K562 (cell line): ENCODE results near the gene CBLC. TPM values are rescaled to one million over a fixed set of nuclear protein-coding genes. Genes with fewer than 3 reads are reported as not detected.

Experiments
- EP400 ChIP-seq: fragments of 450-650 bp; IDR thresholded peaks from 2 replicates; pipeline ENCODE4 v1.6.1; 2017; ENCODE audit warnings: antibody characterized with exemption, mild to moderate bottlenecking, moderate library complexity
- ETV5 ChIP-seq: sonication (generic); formaldehyde crosslinking; IDR thresholded peaks from 2 replicates; pipeline ENCODE4 v1.4.0; 2020; ENCODE audit warnings: low read depth, mild to moderate bottlenecking, missing genetic modification reagents
- ZNF398 ChIP-seq: fragments of 250-450 bp; sonication (Bioruptor Pico); IDR thresholded peaks from 2 replicates; pipeline ENCODE4 v1.8.0; 2021; ENCODE audit warnings: moderate library complexity, mild to moderate bottlenecking, inconsistent platforms
- polyA plus RNA-seq, 8 experiments: library from polyadenylated mRNA; depleted of rRNA in 4 of 8; stranded (reverse) in 5 of 8; unstranded in 3 of 8; fragments of >200 nt; fragmentation: Nextera tagmentation in 2 of 8; fragmentation: Illumina TruSeq in 1 of 8; extraction: Ambion mirVana in 2 of 8; extraction: Trizol in 1 of 8; gene quantifications; 2 replicates each; pipeline versions ENCODE4 v1.2.1 to v1.2.3, GENCODE V29; 2011 to 2014; ENCODE audit warnings: inconsistent platforms in 1 of 8, missing spikeins in 1 of 8
- total RNA-seq, 7 experiments: library from RNA; depleted of rRNA in 6 of 7; stranded (reverse); fragments of >200 nt in 6 of 7; fragmentation: Illumina TruSeq in 2 of 7; extraction: Trizol in 2 of 7; gene quantifications; 2 replicates each; pipeline versions ENCODE4 v1.2.1 to v1.2.3, GENCODE V29; 2011 to 2021; ENCODE audit warnings: low replicate concordance in 1 of 7
- TF ChIP-seq, protein P1 (sequence below), 2 experiments: fragments of 450-650 bp; formaldehyde crosslinking in 1 of 2; IDR thresholded peaks; 2 replicates each; pipeline versions ENCODE4 v1.4.0 to v1.6.1; 2014 to 2020; ENCODE audit warnings: mild to moderate bottlenecking in 2 of 2, borderline replicate concordance in 1 of 2, low read depth in 1 of 2
- TF ChIP-seq, protein P2 (sequence below), 3 experiments: fragments of 200-800 bp in 1 of 3; fragments of 250-450 bp in 1 of 3; fragments of 450-650 bp in 1 of 3; sonication (Bioruptor Pico) in 1 of 3; sonication (Bioruptor generic) in 1 of 3; formaldehyde crosslinking in 1 of 3; IDR thresholded peaks; 2 replicates each; pipeline versions ENCODE4 v1.6.1 to v1.8.0; 2016 to 2022; ENCODE audit warnings: mild to moderate bottlenecking in 2 of 3, missing genetic modification characterization in 2 of 3, missing compliant biosample characterization in 1 of 3, moderate library complexity in 1 of 3

CBLC gene
- total and polyA plus RNA-seq, 9 of the 15 experiments (the other 6 are each of a cell fraction or from before 2014, with no cell fraction given): 0.09 TPM; not detected in 8

DNA sequence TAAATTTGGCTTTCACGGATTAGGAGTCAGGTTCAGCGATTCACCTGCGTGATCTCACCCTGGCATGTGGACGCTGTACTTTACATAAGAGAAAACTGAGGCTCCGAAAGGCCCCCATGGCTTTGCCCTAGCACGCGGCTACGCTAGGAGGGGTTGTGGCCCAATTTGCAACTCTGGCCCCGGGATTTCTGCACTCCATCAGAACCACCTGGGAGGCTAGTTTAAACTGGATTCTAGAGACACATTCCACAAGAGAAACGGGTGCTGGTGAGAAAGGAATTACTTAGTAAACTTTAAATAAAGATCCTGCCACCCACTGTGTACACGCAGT is 23.0 kb upstream of the CBLC start (continued):
- TF ChIP-seq, protein P1, sequence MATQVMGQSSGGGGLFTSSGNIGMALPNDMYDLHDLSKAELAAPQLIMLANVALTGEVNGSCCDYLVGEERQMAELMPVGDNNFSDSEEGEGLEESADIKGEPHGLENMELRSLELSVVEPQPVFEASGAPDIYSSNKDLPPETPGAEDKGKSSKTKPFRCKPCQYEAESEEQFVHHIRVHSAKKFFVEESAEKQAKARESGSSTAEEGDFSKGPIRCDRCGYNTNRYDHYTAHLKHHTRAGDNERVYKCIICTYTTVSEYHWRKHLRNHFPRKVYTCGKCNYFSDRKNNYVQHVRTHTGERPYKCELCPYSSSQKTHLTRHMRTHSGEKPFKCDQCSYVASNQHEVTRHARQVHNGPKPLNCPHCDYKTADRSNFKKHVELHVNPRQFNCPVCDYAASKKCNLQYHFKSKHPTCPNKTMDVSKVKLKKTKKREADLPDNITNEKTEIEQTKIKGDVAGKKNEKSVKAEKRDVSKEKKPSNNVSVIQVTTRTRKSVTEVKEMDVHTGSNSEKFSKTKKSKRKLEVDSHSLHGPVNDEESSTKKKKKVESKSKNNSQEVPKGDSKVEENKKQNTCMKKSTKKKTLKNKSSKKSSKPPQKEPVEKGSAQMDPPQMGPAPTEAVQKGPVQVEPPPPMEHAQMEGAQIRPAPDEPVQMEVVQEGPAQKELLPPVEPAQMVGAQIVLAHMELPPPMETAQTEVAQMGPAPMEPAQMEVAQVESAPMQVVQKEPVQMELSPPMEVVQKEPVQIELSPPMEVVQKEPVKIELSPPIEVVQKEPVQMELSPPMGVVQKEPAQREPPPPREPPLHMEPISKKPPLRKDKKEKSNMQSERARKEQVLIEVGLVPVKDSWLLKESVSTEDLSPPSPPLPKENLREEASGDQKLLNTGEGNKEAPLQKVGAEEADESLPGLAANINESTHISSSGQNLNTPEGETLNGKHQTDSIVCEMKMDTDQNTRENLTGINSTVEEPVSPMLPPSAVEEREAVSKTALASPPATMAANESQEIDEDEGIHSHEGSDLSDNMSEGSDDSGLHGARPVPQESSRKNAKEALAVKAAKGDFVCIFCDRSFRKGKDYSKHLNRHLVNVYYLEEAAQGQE (IDR thresholded peaks at IDR 0.05; ENCODE audit: borderline replicate concordance): peak; percentile 53
- TF ChIP-seq, protein P1 (CRISPR knock-in tag; IDR thresholded peaks at IDR 0.05; ENCODE audit: low read depth): no peak
- TF ChIP-seq ETV5 (CRISPR knock-in tag) (0 out of 2 replicates have a peak, but pooled peaks have one; percentile 6), EP400 (0 out of 2 replicates have a peak, but pooled peaks have one; percentile 12), ZNF398 (CRISPR knock-in tag) (no peak)
- TF ChIP-seq, protein P2, sequence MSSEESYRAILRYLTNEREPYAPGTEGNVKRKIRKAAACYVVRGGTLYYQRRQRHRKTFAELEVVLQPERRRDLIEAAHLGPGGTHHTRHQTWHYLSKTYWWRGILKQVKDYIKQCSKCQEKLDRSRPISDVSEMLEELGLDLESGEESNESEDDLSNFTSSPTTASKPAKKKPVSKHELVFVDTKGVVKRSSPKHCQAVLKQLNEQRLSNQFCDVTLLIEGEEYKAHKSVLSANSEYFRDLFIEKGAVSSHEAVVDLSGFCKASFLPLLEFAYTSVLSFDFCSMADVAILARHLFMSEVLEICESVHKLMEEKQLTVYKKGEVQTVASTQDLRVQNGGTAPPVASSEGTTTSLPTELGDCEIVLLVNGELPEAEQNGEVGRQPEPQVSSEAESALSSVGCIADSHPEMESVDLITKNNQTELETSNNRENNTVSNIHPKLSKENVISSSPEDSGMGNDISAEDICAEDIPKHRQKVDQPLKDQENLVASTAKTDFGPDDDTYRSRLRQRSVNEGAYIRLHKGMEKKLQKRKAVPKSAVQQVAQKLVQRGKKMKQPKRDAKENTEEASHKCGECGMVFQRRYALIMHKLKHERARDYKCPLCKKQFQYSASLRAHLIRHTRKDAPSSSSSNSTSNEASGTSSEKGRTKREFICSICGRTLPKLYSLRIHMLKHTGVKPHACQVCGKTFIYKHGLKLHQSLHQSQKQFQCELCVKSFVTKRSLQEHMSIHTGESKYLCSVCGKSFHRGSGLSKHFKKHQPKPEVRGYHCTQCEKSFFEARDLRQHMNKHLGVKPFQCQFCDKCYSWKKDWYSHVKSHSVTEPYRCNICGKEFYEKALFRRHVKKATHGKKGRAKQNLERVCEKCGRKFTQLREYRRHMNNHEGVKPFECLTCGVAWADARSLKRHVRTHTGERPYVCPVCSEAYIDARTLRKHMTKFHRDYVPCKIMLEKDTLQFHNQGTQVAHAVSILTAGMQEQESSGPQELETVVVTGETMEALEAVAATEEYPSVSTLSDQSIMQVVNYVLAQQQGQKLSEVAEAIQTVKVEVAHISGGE (CRISPR knock-in tag; IDR thresholded peaks at IDR 0.05): peak in 1 of 3 experiments; percentile 35; a peak in 1 of 6 replicates
- TF ChIP-seq, all 486 proteins: peak for 15
